ENCODE data around the gene CDK2AP2.

The CDK2AP2 gene

GRCh38 chr11:67504005-67504949 lies 3.7 kb downstream of the CDK2AP2 start:
- DNase-seq, result peak in 7 of 56 donors; percentile 4 to 56 (median 30)

- DNase-seq, result no peak
Measured at GRCh38 chr11:67503119-67504004, 4.6 kb downstream of the CDK2AP2 start.

DNA sequence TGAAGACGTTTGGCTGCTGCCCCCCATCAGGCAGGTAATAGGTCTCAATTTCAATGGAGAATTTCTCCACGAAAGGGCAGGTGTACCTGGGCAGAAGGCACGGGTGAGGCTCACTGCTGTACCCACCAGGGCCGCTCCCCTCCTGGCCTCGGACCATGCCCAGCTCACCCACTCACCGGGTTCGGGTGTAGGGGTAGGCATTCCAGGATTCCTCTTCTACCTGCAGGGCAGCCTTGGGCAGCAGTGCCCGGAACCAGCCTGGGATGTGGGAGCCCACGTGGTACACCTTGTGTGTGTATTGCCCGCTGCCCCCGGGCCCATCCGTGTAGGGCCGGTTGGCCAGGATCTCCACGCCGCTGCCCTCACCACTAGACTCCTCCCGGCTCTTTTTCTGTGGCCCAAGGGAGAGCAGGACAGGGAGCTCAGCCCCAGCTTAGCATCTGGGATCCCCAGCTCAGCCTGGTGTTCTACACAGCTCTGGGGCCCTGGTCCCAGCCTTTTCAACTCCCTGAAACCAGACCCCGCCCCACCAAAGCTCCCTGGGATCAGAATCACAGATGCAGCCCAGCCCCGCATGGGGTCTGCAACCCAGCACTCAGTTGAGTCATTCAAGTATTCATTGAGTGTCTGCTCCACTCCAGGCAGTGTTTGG lies 5.5 kb downstream of the CDK2AP2 start:
- no peak for DNase-seq

DNA sequence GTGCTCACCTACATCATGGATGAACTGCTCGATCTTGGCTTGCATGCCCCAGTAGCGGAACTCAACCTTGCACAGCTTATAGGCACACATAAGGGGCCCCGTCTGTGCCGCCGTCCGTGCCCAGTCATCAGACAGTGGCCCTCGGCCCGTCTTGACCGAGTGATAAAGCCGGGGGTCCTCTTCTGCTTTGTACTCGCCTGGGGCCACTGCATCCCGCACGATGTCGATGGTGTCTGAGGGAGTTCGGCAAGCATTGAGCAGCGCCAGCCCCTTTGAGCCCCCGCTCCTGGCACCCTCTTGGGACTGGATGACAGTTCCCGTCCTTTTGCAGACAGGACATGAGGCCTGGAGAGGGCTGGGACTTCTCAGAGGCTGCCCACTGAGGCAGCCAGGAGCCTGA lies 6.1 kb downstream of the CDK2AP2 start:
- DNase-seq, result no peak

DNA sequence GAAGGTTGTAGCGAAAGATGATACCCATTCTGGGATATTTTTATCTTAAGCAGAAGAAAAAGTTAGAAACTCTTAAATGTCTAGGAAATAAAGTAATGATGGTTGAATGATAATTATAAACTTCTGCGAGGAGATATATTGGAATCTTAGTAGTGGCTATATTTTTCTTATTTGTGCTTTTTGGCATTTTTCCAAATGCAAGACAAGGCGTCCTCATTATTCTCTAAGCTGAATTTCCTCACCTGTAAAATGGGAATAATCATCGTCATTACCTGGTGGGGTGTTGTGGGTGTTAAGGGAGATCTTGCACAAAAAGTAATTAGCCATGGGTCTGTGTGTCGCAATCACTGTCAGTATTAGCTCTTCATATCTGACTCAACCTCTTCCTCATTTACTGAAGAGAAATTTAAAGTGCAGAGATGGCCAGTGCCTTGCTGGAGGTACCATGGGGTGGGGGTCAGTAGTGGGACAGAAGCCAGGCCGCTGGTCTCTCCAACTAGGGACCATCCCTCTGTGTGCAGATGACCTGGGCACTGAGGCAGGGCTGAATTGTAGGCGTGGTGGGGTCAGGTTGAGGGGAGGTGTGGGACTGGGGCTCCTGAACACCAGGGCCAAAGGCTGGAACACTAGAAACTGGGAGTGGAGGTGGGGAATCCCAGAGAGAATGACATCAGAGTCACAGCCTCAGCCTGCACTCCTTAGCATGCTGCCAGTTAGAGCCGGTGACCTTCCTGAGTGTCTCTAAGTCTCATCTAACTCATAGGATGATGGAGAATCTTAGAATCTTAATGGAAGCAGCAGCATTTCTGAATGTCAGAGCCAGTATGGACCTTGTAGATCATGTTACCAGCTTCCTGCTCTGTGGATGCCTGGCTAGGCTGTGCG lies 6.9 kb downstream of the CDK2AP2 start:
- DNase-seq, result no peak

GRCh38 chr11:67500484-67500821 lies 7.5 kb downstream of the CDK2AP2 start:
- DNase-seq, result no peak

- no peak for DNase-seq
Measured at GRCh38 chr11:67499808-67500483, 8.0 kb downstream of the CDK2AP2 start.

DNA sequence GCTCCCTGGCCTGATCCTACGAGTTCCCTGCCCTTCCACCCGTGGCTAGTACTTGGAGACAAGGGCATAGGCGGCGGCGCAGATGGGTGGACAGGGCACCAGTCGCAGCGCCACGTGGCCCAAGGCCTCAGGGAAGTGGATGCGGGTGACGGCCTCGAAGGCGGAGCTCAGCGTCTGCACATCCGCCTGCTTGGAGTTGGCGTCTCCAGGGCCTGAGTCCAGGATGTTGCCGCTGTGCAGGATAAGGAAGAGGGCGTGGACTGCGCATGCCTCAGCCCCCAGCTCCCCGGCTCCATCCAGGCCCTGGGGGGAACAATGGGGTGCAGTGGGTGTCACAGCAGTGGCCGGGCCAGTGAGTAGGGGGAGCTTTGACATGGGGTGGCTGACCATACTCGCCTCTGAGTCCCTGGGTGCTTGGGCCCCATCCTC lies 9.4 kb downstream of the CDK2AP2 start:
- DNase-seq, result no peak

DNA sequence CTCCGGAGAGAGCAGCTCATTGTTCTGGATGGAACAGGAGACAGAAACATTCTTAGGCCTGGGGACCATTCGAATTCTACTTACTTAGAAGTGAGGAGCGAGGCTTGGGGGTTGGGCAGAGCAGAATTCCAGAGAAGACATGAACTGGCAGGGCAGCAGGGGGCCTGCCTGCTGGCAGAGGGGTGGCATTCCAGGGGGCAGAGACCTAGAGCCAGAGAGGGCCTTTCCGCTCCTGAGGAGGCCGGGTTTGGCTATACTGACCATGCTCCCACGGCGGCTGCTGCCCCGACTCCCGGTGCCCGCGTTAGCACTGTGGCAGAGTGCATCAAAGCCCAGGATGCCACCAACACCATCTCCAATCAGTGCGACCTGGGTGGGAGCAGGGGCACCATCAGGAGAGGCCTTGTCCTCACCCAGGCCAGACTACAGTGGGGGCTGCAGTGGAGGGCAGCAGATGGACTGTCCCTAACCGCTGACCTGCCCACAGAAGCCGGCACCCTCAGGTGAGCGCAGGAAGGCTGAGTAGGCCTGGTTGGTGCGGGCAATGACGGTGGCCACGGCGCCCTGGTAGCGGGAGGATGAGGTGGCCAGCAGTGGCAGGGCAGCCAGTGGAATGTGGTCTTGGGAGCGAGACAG lies 10.2 kb downstream of the CDK2AP2 start:
- DNase-seq, result no peak

DNA sequence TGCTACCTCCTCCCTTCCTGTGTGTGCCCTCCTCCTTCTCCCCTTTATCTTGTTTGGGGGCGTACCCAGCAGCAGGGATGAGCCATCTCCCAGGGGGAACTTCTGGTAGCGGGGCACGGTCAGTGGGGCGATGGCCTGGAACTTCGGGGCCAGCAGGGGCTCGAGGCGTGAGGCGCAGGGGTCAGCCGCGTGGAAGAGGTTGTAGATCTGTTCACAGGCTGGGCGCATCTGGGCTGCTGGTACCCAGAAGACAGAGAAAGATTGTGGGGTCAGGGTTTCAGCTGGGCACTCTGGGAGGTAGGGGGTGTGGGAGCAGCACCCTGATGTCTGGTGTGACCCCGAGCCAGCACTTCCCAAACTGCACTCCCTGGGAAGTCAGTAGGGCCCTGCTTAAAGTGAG lies 11.8 kb downstream of the CDK2AP2 start:
- no peak for DNase-seq

DNA sequence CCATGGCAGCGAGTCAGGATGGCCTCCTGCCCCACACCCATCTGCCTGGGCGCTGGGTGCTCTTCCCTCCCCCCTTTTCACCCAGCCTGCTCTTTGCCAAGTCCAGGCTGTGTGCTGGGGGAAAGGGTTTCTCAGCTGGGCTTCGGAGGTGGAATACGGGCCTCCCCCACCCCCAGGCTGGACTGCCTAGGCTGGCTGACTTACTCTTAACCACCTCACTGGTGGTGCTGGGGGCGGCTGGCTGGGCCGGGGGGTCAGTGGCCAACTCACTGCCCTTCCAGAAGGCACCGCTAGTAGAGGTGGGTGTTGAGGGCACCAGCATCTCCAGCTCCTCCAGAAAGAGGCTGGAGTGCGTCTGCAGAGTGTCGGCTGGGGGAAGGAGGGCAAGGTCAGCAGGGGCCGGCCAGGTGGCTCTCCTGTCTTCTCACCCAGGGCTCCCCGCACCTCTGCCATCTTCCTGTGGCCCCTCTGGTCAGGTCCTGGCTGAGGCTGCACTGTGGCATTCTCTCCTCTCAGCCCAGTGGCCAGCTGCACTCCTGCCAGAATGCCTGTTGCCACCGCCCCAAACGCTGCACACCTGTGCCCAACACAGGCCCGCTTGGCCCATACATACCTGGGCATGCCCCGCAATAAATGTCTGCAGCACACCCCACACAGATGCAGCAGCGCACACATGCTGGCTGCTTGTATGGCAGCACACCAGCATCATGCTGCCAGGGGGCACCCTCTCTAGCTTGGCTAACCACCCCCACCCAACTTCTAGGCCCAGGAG lies 12.5 kb downstream of the CDK2AP2 start:
- DNase-seq, result no peak

GRCh38 chr11:67494371-67495233 lies 13.4 kb downstream of the CDK2AP2 start:
- DNase-seq, result no peak

- DNase-seq, result no peak
Measured at GRCh38 chr11:67493548-67494370, 14.2 kb downstream of the CDK2AP2 start.

DNA sequence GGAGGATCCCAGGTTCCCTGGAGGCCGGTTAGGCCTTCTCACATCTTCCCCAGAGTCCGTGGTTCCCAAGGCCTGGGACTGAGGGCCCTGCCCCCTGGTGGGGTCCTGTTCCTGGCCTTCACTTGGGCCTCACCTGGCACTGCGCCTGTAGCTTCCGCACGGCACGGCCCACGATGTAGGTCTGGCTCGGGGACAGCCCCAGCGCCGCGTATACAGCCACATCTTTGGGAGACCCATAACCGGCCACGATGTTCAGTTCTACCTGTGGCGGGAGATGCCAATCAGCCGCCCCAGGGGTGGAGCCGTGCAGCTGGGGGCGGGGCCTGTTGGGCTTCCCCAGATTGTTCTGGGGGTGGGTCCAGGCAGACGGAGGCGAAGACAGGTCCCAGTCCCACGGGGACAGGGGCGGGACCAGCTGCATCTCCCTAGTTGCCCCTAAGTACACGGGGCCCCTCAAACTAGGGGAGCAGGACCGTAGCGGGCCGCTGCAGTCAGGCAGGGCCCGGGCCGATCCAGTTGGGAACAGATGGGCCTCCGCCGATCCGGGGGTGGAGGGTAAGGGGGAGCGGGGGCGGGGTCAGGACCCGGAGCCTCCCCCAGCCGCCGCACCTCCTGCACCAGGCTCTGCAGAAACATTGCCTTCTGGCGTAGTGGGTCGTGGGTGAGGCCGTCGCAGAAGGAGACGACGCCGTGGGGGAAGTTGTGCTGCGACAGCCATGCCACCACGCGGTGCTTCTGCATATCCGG lies 15.0 kb downstream of the CDK2AP2 start:
- DNase-seq, result no peak

DNA sequence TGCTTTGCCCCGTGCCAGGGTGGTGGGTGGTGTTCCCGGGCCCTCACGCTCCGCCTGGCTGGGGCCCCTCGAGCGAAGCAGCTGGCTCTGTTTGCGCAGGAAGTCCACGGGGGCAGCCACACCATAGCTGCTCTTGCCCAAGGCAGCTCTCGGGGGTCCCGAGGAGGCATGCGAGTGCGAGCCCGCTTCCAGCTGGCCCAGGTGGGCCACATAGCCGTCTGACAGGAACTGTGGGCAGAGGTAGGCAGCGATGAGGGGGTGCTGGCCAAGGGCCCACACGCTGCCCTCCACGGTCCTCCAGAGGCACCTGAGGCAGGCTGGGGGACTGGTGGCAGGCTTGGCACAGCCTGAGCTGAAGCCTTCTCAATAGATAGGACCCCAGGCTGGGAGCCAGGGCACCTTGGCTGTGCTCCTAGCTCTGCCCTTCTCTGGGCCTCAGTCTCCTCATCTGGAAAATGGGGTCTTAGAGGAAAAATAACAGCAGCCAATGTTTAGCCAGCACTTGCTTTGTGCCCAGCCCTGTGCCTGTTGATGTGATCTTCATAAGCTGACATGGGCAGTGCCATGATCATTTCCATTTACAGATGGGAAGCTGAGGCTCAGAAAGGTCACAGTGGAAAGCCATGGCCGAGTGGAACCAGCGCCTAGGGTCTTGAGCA lies 15.8 kb downstream of the CDK2AP2 start:
- no peak for DNase-seq

Measured in nucleus accumbens (tissue), 56 donors.